OCI-LY3 (cell line): ENCODE results near the gene ARPC5.

Source experiments
- H2AFZ ChIP-seq: fragments of 200-600, 300-600 bp; shearing (Covaris generic); 2 replicates; pipeline ENCODE4 v1.6.0; 2014; ENCODE audit warnings: antibody characterized with exemption, low read depth, low read length
- H3K27ac ChIP-seq: fragments of 200-600, 300-600 bp; sonication (generic); 2 replicates; pipeline ENCODE4 v1.5.1; 2014; ENCODE audit warnings: mild to moderate bottlenecking, low read length, moderate library complexity, mixed read lengths
- H3K27me3 ChIP-seq: fragments of 200-600, 300-600 bp; sonication (generic); 2 replicates; pipeline ENCODE4 v1.6.1; 2014; ENCODE audit warnings: low read depth, low read length, mixed read lengths
- H3K36me3 ChIP-seq: fragments of 200-600, 300-600 bp; sonication (generic); replicated peaks from 2 replicates; pipeline ENCODE3; 2014; ENCODE audit warnings: low read depth, low read length, mixed read lengths
- H3K4me1 ChIP-seq: fragments of 300-600, 200-600 bp; sonication (generic); 2 replicates; pipeline ENCODE4 v1.6.1; 2014; ENCODE audit warnings: low read length, mixed read lengths
- H3K4me2 ChIP-seq: fragments of 200-600, 300-600 bp; sonication (generic); 2 replicates; pipeline ENCODE4 v1.6.1; 2014; ENCODE audit warnings: low read length, mixed read lengths
- H3K4me3 ChIP-seq: fragments of 300-600, 200-600 bp; sonication (generic); 2 replicates; pipeline ENCODE4 v1.5.1; 2014; ENCODE audit warnings: antibody characterized with exemption, mild to moderate bottlenecking, low read length, moderate library complexity
- H3K79me2 ChIP-seq: fragments of 300-600, 200-600 bp; shearing (Covaris generic); 2 replicates; pipeline ENCODE4 v1.6.1; 2014; ENCODE audit warnings: mild to moderate bottlenecking, low read length, mixed read lengths
- H3K9ac ChIP-seq: fragments of 300-600, 200-600 bp; shearing (Covaris generic); 2 replicates; pipeline ENCODE4 v1.6.0; 2014; ENCODE audit warnings: mild to moderate bottlenecking, low read length, moderate library complexity
- H3K9me3 ChIP-seq: fragments of 200-600, 300-600 bp; shearing (Covaris generic); 2 replicates; pipeline ENCODE4 v1.6.1; 2014; ENCODE audit warnings: low read length, mixed read lengths; ENCODE audit not compliant: insufficient read depth
- H4K20me1 ChIP-seq: fragments of 200-600, 300-600 bp; sonication (generic); 2 replicates; pipeline ENCODE4 v1.6.1; 2016; ENCODE audit warnings: low read length, mixed read lengths; ENCODE audit not compliant: insufficient read depth
- CTCF ChIP-seq: fragments of 200-600, 300-600 bp; sonication (generic); IDR thresholded peaks from 2 replicates; pipeline ENCODE4 v1.5.1; 2014; ENCODE audit warnings: antibody characterized with exemption, low read length, low read depth
- EZH2phosphoT487 ChIP-seq: fragments of 200-600 bp; shearing (Covaris generic); IDR thresholded peaks from 2 replicates; pipeline ENCODE4 v1.6.1; 2018; ENCODE audit warnings: antibody characterized with exemption, mixed run types, low read depth

ARPC5 gene

GRCh38 chr1:183676586-183677189, 41.1 kb upstream of the ARPC5 start:
- no peak overlapping the region for H3K4me2 ChIP-seq
- H3K27me3 ChIP-seq: no peaks in the 10 kb centered on the region
- no peaks in the 10 kb centered on the region for H4K20me1 ChIP-seq
- no peak overlapping the region for H3K9ac ChIP-seq
- no peak for TF ChIP-seq EZH2phosphoT487
- no peak for TF ChIP-seq CTCF
- H3K79me2 ChIP-seq: no peaks in the 10 kb centered on the region
- H2AFZ ChIP-seq: no peak overlapping the region
- no peaks in the 10 kb centered on the region for H3K9me3 ChIP-seq
- no peak overlapping the region for H3K27ac ChIP-seq
- H3K4me1 ChIP-seq: no peaks in the 10 kb centered on the region
- no peaks in the 10 kb centered on the region for H3K36me3 ChIP-seq
- no peak overlapping the region for H3K4me3 ChIP-seq

GRCh38 chr1:183675883-183676585, 40.5 kb upstream of the ARPC5 start:
- no peak for TF ChIP-seq EZH2phosphoT487
- TF ChIP-seq CTCF: no peak
- no peak overlapping the region for H3K27ac ChIP-seq
- no peaks in the 10 kb centered on the region for H3K27me3 ChIP-seq
- no peak overlapping the region for H2AFZ ChIP-seq
- H4K20me1 ChIP-seq: no peaks in the 10 kb centered on the region
- H3K4me3 ChIP-seq: no peak overlapping the region
- H3K79me2 ChIP-seq: no peaks in the 10 kb centered on the region
- H3K4me2 ChIP-seq: no peak overlapping the region
- H3K36me3 ChIP-seq: no peaks in the 10 kb centered on the region
- peaks cover 6% of the 10 kb centered on the region for H3K9me3 ChIP-seq
- H3K4me1 ChIP-seq: no peaks in the 10 kb centered on the region
- no peak overlapping the region for H3K9ac ChIP-seq

- TF ChIP-seq CTCF (no peak), EZH2phosphoT487 (no peak)
- Histone ChIP-seq H3K4me2 (no peak overlapping the region), H3K36me3 (no peaks in the 10 kb centered on the region), H3K4me3 (no peak overlapping the region), H2AFZ (no peak overlapping the region), H3K27ac (no peak overlapping the region), H3K27me3 (no peaks in the 10 kb centered on the region), H3K4me1 (no peaks in the 10 kb centered on the region), H3K9me3 (peaks cover 8% of the 10 kb centered on the region), H3K79me2 (no peaks in the 10 kb centered on the region), H4K20me1 (no peaks in the 10 kb centered on the region), H3K9ac (no peak overlapping the region)
Observed at GRCh38 chr1:183675381-183675780, 39.8 kb upstream of the ARPC5 start.

- peaks cover 8% of the 10 kb centered on the region for H3K9me3 ChIP-seq
- H3K27ac ChIP-seq: no peak overlapping the region
- no peaks in the 10 kb centered on the region for H3K27me3 ChIP-seq
- H3K4me1 ChIP-seq: no peaks in the 10 kb centered on the region
- H2AFZ ChIP-seq: no peak overlapping the region
- no peak overlapping the region for H3K4me2 ChIP-seq
- H3K9ac ChIP-seq: no peak overlapping the region
- no peaks in the 10 kb centered on the region for H3K36me3 ChIP-seq
- TF ChIP-seq CTCF (no peak), EZH2phosphoT487 (no peak)
- no peaks in the 10 kb centered on the region for H4K20me1 ChIP-seq
- H3K79me2 ChIP-seq: no peaks in the 10 kb centered on the region
- no peak overlapping the region for H3K4me3 ChIP-seq
Observed at GRCh38 chr1:183674886-183675285, 39.3 kb upstream of the ARPC5 start.
